HG02870 (cell line): ENCODE measurements around the gene CDC42SE1.

Experiments used
- ATAC-seq: cut with Tn5 transposase; IDR thresholded peaks from one replicate; pipeline ENCODE4 v1.9.1; 2021; ENCODE audit warnings: mild to moderate bottlenecking, moderate library complexity; ENCODE audit not compliant: unreplicated experiment

CDC42SE1 gene

DNA sequence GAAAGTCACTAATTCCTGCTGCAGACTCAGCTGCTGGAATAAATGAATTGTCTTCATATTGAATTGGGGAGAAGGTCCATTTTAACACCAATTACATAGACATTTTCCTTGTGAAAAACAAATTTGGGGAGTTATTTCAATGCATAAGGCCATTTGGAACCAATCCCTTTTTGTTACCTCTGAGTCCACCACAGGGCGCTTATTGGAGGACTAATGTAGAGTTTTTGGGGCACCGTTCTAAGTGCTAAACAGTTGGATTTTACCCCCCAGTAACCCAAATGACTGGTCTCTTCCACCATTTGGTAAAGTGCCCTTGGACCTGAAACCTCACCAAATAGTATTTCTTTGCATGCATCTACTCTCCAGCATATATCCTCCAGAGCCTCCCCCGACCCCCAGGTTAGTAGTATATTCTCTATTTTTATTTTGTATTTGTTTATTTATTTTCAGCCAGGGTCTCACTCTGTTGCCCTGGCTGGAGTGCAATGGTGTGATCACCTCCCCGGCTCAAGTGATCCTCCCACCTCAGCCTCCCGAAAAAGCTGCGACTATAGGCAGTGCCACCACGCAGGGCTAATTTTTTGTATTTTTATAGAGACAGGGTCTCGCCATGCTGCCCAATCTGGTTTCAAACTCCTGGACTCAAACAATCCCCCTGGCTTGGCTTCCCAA lies 49.6 kb downstream of the CDC42SE1 start:
- no peak for ATAC-seq

DNA sequence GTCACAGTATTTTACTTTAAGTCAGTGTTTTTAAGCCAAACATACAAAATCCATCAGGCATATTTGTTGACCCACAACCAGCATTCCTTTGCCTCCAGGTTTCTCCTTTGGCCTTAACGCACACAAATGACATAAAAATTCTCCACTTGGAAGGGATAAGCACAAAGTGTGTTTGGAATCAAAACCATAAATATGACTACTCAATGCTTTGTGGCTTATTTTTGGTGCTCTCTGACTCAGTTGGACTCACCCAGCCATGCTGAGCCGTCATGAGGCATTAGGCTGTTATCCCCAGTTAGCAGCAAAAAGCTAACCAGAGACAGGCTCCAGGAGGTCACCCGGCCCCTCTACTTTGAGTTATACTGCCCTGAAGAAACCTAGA lies 50.2 kb downstream of the CDC42SE1 start:
- no peak for ATAC-seq

DNA sequence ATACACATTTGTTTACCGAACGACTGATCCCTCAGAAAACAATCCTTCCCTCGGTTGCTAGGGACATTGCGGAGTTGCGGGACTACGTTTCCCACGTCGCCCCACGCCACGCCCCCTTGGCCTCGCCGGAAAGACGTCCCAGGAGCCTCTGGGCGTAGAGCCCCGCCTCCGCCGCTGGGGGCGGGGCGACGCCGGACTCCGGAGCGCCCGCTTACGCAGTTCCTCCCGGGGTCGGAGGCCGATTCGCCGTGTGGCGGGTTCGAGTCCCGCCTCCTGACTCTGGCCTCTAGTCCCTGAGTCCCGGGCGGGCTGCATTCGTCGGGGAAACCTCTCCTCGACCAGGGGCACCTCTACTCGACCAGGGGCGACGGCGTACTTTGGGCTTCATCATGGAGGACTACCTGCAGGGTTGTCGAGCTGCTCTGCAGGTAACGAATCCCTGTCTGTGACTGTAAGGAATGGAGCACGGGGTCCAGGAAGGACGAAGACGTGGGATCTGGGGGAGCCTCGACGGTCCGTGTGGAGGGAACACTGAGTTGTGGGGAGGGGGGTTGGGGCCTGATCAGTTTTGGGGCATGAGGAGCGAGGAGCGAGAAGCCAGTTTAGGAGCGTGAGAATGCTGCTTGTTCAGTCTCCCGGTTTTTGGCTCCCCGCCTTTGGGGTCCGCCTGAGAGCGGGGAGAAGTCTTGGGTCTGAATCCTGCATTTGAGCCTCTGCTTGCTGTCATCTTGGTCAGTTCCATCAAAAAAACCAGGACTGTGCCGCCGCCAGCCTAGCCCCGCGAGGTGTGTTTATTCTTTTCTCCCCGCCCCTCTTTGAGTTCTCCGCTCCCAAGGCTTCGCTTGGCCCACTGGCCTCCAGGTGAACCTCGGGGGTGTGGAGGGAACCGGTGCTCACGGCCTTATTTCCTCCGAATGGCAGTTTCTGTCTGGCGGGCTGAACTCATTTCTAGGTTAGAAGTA lies 50.9 kb downstream of the CDC42SE1 start, which contains the start of gene PRUNE1:
TSS of gene PRUNE1 (plus strand) at position 206 of the 962 bp plus-strand sequence. CDS start at position 390, 184 bp downstream.
- peak; percentile 58 for ATAC-seq

DNA sequence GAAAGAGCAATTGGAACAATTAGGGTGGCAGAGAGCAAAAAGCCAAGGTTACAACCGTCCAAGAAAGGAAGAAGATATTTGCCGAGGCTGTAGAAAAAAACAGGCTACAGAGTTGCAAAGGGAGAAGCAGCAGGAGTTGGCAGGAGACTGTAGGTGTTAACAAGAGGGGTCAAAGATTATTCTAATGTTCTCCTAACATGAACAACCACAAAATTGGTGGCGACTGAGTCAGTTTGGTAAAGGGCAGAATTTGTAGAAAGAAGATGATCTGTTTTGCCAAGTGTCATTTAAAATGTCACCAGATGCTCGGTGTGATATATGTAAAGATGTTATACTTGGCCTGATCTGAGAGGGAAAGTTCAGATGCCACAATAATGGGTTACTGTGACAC lies 51.6 kb downstream of the CDC42SE1 start:
- no peak for ATAC-seq

DNA sequence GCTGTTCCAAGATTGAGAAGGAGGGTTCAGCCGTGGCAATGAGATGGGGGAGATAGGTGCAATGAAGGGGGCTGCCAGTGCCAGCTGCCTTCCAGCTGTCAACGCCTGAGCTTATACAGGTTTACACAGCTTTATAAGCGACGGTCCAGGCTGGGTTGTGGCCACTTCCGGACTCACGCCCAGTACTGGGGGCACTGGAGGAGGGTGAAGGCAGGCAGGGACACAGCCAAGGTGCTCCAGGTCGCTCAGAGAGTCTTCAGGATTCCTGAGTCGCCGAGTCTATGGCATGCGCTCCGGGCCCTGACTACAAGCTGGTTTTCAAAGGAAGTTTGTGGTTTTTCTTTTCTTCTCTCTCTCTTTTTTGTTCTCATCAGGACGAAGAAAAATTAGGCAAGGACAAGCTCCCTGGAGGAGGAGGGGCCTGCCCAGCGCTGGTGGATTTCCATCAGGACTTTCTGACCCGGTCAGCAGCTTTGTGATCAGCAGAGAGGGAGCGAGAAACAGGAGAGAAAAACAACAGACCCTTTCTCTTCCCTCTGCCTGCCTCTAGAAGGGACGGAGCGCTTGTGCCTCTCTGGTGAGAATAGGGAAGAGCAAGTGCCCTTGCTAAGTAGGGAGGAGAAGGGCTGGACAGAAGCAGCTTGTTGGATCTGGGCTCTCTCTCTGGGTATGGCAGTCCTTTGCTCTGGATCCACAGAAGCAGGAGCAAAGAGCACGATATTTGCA lies 52.9 kb downstream of the CDC42SE1 start, which contains the start of gene MINDY1:
TSS of gene MINDY1 (minus strand) at position 576 of the 726 bp plus-strand sequence. CDS start 4,285 bp downstream, outside the sequence.
- no peak for ATAC-seq

DNA sequence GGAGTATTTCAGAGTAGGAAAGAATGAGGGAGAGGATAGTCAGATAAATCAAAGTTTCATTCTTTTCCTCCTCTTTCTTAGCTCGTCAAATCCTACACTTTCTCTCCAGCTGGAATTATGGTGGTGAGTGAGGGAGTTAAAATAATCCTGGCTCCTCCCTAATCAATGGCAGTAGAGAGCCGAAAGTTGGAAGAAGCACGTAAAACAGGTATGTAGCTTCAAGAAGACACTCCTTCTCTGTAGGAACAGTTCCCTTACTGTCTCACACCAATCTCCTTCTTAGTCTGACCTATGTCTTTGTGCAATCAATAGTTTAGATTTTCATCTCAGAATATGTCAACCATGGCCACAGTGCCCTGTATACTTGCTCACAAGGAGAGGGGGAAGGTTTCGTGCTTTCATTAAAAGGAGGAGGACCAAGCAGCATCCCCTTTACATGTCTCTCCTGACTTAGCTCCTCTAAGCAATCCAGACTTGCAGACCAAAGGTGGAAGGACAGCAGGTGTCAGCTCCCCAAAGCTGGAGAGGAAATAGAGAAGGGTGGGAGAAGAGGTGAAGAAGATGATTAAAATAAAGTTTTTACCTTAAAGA lies 53.6 kb downstream of the CDC42SE1 start:
- ATAC-seq, result no peak

DNA sequence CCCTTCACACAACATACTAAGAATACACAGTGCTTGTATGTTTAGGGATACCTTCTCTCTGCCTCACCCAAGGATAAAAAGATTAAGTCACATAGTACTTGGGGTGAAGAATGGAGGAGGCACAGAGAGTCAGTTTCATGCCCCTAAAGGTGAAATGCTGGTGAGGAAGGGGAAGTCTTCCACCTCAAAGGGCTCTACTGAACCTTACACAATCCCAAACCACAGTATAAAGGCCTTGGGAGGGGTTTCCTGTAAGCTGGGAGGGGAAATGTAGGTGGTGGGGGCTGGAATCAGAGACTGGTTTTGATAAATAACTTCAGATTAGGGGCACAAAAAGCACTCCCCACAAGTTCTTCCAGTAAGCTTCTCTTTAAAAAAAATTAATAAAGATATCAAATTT lies 56.2 kb downstream of the CDC42SE1 start:
- no peak for ATAC-seq

DNA sequence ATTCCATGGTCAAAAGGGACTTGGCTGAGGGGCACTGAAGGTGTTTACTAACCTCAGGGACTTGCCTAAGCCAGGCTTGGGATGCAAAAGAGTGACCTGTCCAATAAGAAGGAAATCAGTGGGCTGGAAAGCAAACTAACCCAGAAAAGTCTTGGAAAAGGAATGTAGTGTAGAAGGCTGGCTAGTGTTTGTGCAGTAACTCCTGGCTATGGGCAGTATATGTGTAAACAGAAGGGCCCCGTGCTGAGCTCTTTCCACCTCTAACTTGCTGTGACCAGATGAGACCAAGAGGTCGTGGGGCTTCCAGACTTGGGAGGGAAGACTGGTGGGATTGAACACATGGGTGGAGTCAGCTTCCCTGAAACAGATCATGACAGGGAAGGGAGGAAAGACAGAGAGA lies 56.8 kb downstream of the CDC42SE1 start:
- no peak for ATAC-seq

DNA sequence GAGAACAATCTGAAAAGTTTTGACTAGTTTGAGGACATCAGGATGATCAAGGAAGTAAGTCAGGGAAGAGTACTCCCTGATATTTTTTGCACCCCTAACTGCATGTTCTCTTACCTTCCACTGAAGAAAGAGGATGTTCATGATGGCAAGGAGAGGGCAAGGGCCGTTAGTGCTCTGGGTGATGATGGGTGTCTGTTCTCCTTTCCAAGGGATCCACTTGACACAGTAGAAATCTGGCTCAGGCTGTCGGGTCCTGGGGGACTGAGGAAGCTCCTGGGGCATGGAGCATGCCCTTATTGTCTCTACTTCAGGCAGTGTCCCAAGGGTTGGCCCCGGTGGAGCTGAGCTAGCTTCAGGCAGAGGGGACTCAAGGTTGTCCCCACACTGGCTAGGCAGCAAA lies 57.4 kb downstream of the CDC42SE1 start:
- ATAC-seq, result no peak

DNA sequence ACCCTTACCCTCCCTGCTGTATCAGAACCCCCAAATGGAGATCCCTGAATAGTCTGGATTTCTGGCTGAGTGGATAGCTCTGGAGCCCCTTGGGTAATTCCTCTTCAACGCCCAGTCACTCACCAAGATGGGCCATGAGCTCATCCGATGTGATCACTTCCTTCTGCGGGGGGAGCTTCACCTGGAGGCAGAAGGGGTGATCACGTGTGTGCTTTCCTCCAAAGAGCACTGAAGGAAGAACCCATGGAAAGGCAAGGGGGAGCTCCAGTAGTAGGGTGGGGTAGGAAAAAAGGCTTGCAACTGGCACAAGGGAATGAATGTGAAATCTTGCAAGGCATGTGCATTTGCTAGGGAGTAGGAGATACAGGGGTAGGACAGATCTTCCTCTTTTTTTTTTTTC lies 57.8 kb downstream of the CDC42SE1 start:
- no peak for ATAC-seq
